HEK293T (cell line): ENCODE data around the gene CISTR.

Source experiments
- FOXK2 ChIP-seq: fragments of 450-650 bp; IDR thresholded peaks from 2 replicates; pipeline ENCODE4 v1.6.1; 2016; ENCODE audit warnings: mild to moderate bottlenecking
- HDGF ChIP-seq: fragments of 450-650 bp; IDR thresholded peaks from 2 replicates; pipeline ENCODE4 v1.6.1; 2017; ENCODE audit warnings: antibody characterized with exemption, borderline replicate concordance
- PKNOX1 ChIP-seq: fragments of 450-650 bp; IDR thresholded peaks from 2 replicates; pipeline ENCODE4 v1.6.1; 2016
- SP1 ChIP-seq: fragments of 450-650 bp; IDR thresholded peaks from 2 replicates; pipeline ENCODE4 v1.6.1; 2017
- SUZ12 ChIP-seq: fragments of 450-650 bp; IDR thresholded peaks from 2 replicates; pipeline ENCODE4 v1.6.1; 2016; ENCODE audit warnings: mild to moderate bottlenecking
- TARDBP ChIP-seq: fragments of 450-650 bp; IDR thresholded peaks from 2 replicates; pipeline ENCODE4 v1.6.1; 2016
- ZNF384 ChIP-seq: fragments of 450-650 bp; IDR thresholded peaks from 2 replicates; pipeline ENCODE4 v1.6.1; 2016

- TF ChIP-seq SUZ12 (no peak), FOXK2 (no peak), SP1 (no peak), PKNOX1 (no peak), HDGF (no peak), ZNF384 (no peak), TARDBP (no peak)
Observed at GRCh38 chr12:53701518-53702264, 50.1 kb downstream of the CISTR start.
